GM12874 (cell line): ENCODE measurements around the gene HOXC9.

Experiments
- TF ChIP-seq, protein P1 (sequence below): IDR thresholded peaks from 2 replicates; pipeline ENCODE4 v1.5.1; 2011; ENCODE audit warnings: low read depth, mild to moderate bottlenecking, control low read depth, low read length, moderate library complexity; ENCODE audit not compliant: insufficient read depth

Gene HOXC9

DNA sequence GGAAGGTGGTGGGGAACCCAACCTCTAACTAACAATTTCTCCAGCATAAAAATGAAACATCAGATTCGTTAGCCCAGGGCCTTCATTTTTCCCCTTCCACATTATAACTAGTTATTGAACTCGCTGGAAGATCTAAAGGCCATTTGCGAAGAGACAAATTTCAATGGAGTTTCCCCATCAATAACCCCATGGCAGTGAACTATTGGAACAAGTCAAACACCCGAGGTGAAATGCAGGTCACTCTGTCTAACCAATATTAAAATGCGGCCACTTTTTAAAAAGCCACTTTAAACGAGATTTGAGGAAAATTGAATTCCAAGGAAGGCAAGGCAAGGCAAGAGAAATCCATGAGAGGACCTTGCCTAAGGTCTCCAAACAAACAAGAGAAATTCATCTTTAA is 49.1 kb downstream of the HOXC9 start:
- TF ChIP-seq, protein P1, sequence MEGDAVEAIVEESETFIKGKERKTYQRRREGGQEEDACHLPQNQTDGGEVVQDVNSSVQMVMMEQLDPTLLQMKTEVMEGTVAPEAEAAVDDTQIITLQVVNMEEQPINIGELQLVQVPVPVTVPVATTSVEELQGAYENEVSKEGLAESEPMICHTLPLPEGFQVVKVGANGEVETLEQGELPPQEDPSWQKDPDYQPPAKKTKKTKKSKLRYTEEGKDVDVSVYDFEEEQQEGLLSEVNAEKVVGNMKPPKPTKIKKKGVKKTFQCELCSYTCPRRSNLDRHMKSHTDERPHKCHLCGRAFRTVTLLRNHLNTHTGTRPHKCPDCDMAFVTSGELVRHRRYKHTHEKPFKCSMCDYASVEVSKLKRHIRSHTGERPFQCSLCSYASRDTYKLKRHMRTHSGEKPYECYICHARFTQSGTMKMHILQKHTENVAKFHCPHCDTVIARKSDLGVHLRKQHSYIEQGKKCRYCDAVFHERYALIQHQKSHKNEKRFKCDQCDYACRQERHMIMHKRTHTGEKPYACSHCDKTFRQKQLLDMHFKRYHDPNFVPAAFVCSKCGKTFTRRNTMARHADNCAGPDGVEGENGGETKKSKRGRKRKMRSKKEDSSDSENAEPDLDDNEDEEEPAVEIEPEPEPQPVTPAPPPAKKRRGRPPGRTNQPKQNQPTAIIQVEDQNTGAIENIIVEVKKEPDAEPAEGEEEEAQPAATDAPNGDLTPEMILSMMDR, result no peak

- TF ChIP-seq, protein P1, result no peak
Measured at GRCh38 chr12:54050482-54050810, 50.5 kb downstream of the HOXC9 start.

GRCh38 chr12:54051026-54051842 is 51.3 kb downstream of the HOXC9 start:
- TF ChIP-seq, protein P1, result no peak

DNA sequence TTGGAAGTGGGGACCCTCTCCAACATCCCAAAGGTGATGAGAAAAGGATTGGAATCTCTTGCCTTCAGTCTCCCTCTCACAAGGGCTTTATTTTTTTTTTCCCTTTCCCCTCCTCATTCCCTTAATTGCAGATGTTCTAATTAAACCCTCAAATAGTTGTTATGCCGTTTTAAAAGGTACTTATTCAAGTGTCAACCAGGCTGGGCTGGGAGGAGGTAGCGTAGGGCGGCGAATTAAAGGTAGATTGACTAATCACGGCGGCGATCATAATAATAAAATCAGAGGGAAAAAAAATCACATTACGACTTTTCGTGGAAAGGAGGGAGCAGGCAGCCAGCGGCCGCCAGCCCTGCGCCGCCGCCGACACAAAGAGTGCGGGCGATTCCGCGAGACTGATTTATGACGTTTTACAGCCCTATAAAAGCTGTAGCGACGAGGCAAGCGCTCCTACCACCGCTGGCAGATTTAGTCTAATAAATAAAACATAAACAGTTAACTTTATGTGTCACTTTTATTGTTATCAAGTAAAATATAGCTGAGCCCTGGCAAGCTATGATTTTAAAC is 52.0 kb downstream of the HOXC9 start:
- TF ChIP-seq, protein P1, result no peak

DNA sequence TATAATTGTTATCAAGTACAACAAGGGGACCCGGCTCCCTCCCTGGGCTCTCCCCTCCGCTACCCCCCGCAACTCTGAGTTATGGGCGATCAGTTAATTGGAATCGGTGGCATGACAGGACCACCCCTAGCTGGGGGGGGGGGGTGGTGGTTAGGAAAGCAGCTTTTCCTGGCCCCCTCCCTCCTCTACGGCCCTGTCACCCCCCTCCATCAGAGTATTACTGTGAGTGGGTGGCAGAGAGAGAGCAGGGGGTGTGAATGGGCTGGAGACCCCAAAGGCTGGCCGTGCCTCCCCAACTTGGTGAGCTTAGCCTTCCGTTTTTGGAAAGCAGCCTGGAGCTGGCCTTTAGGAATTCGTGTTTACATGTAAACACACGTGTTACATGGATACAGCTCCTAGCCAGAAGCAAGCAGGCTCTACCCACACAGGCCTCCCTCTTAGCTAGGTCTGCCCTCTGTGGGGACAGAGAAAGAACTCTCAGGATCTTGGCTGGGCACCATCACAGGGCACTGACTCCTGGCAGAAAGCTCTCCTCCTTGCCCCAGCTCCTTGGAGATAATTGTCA is 52.6 kb downstream of the HOXC9 start:
- TF ChIP-seq, protein P1, result no peak
